H1 (cell line): Measurements from ENCODE around the gene TCERG1L. TPM values are rescaled to one million over a fixed set of nuclear protein-coding genes. Genes with fewer than 3 reads are reported as not detected.

ENCODE experiments used
- CTCF ChIA-PET: fragments of 300-600 bp; sonication (Branson Sonifier 250); formaldehyde crosslinking; loops from one replicate; lab custom pipeline; 2021; ENCODE audit not compliant: partially characterized antibody; lab: Charles Lee
- POLR2A ChIA-PET: fragments of 300-600 bp; sonication (Branson Sonifier 250); formaldehyde crosslinking; loops from one replicate; lab custom pipeline; 2021; ENCODE audit warnings: inconsistent platforms; ENCODE audit not compliant: partially characterized antibody; lab: Charles Lee
- DNase-seq, 2 experiments: peaks; one replicate each; pipeline versions ENCODE4 v3.0.0 to v3.0.0-alpha.2; 2010 to 2022; ENCODE audit warnings: low spot score in 2 of 2, low read depth in 1 of 2, mixed read lengths in 1 of 2
- FAIRE-seq: peaks from 2 replicates; lab custom pipeline; 2011; peaks lifted over from hg19 to GRCh38; lab: Jason Lieb, UNC
- H2AFZ ChIP-seq: 2 replicates; pipeline ENCODE4 v1.8.1; 2012; ENCODE audit warnings: low read length, inconsistent platforms
- H2AK5ac ChIP-seq: 2 replicates; pipeline ENCODE4 v1.6.1; 2013; ENCODE audit warnings: low read depth, low read length
- H2BK120ac ChIP-seq: replicated peaks from 2 replicates; pipeline ENCODE3; 2013; ENCODE audit warnings: low read depth, low read length, inconsistent platforms
- H2BK12ac ChIP-seq: 2 replicates; pipeline ENCODE4 v1.6.1; 2013; ENCODE audit warnings: low read depth, low read length
- H2BK15ac ChIP-seq: 2 replicates; pipeline ENCODE4 v1.6.1; 2013; ENCODE audit warnings: low read length
- H2BK20ac ChIP-seq: 2 replicates; pipeline ENCODE4 v1.6.1; 2013; ENCODE audit warnings: low read length
- H2BK5ac ChIP-seq: 2 replicates; pipeline ENCODE4 v1.6.1; 2013; ENCODE audit warnings: low read depth, low read length
- H3K14ac ChIP-seq: 2 replicates; pipeline ENCODE4 v1.6.1; 2013; ENCODE audit warnings: inconsistent platforms; ENCODE audit not compliant: insufficient read length
- H3K18ac ChIP-seq: 2 replicates; pipeline ENCODE4 v1.6.1; 2013; ENCODE audit warnings: low read length; ENCODE audit errors: extremely low read depth
- H3K23ac ChIP-seq: 2 replicates; pipeline ENCODE4 v1.6.1; 2013; ENCODE audit warnings: inconsistent platforms; ENCODE audit not compliant: insufficient read length
- H3K23me2 ChIP-seq: 2 replicates; pipeline ENCODE4 v1.6.1; 2013; ENCODE audit warnings: low read depth, low read length
- H3K27ac ChIP-seq: 2 replicates; pipeline ENCODE4 v1.6.1; 2011; ENCODE audit warnings: low read depth, low read length, inconsistent platforms
- H3K27me3 ChIP-seq, 4 experiments: replicated peaks in 1 of 4; 1 replicate in 1 of 4; 2 replicates in 3 of 4; pipeline versions ENCODE4 v1.6.1 to v1.8.1; 2011 to 2013; ENCODE audit warnings: low read length in 3 of 4, mild to moderate bottlenecking in 3 of 4, inconsistent platforms in 2 of 4, mixed read lengths in 2 of 4, moderate library complexity in 1 of 4; ENCODE audit not compliant: control insufficient read depth in 3 of 4, insufficient read depth in 3 of 4; ENCODE audit errors: extremely low read depth in 1 of 4
- H3K36me3 ChIP-seq, 4 experiments: 2 replicates each; pipeline versions ENCODE4 v1.6.1 to v1.8.1; 2011 to 2013; ENCODE audit warnings: mild to moderate bottlenecking in 4 of 4, low read length in 3 of 4, moderate library complexity in 2 of 4, control low read depth in 1 of 4, inconsistent platforms in 1 of 4; ENCODE audit not compliant: insufficient read depth in 4 of 4, control insufficient read depth in 2 of 4
- H3K4ac ChIP-seq: replicated peaks from 2 replicates; pipeline ENCODE3; 2013; ENCODE audit warnings: low read length, low read depth, mixed read lengths, inconsistent platforms; ENCODE audit not compliant: insufficient read length
- H3K4me1 ChIP-seq, 4 experiments: replicated peaks in 1 of 4; 1 replicate in 1 of 4; 2 replicates in 3 of 4; pipeline versions ENCODE4 v1.6.1 to v1.8.1; 2011 to 2013; ENCODE audit warnings: low read length in 3 of 4, inconsistent platforms in 2 of 4, mixed read lengths in 1 of 4; ENCODE audit not compliant: insufficient read depth in 4 of 4, control insufficient read depth in 3 of 4
- H3K4me2 ChIP-seq, 2 experiments: 2 replicates each; pipeline versions ENCODE4 v1.6.1 to v1.8.1; 2011 to 2013; ENCODE audit warnings: low read depth in 2 of 2, low read length in 2 of 2, control low read depth in 1 of 2, inconsistent platforms in 1 of 2, mild to moderate bottlenecking in 1 of 2; ENCODE audit not compliant: insufficient read depth in 1 of 2
- H3K4me3 ChIP-seq, 4 experiments: fragments of 200-600, 300-600 bp in 1 of 4; sonication (generic), shearing (Covaris generic), sonication (Bioruptor Twin) in 1 of 4; 2 replicates each; pipeline versions ENCODE4 v1.5.1 to v1.8.1; 2011 to 2016; ENCODE audit warnings: low read length in 4 of 4, low read depth in 3 of 4, control low read depth in 2 of 4, inconsistent platforms in 2 of 4, mild to moderate bottlenecking in 2 of 4, mixed read lengths in 1 of 4, moderate library complexity in 1 of 4; ENCODE audit not compliant: insufficient read depth in 2 of 4; ENCODE audit errors: extremely low read depth in 1 of 4
- H3K56ac ChIP-seq: replicated peaks from 2 replicates; pipeline ENCODE3; 2013; ENCODE audit warnings: low read depth, mild to moderate bottlenecking, mixed read lengths, low read length, inconsistent platforms; ENCODE audit not compliant: insufficient read length
- H3K79me1 ChIP-seq: 2 replicates; pipeline ENCODE4 v1.6.1; 2013; ENCODE audit warnings: low read depth, low read length, control low read depth
- H3K79me2 ChIP-seq, 2 experiments: 2 replicates each; pipeline versions ENCODE4 v1.6.1 to v1.8.1; 2012 to 2013; ENCODE audit warnings: low read length in 2 of 2, mild to moderate bottlenecking in 2 of 2, inconsistent platforms in 1 of 2; ENCODE audit not compliant: insufficient read depth in 2 of 2, control insufficient read depth in 1 of 2
- H3K9ac ChIP-seq, 4 experiments: replicated peaks in 1 of 4; 1 replicate in 1 of 4; 2 replicates in 3 of 4; pipeline versions ENCODE4 v1.6.1 to v1.8.1; 2011 to 2013; ENCODE audit warnings: low read depth in 3 of 4, low read length in 3 of 4, control low read depth in 2 of 4, mild to moderate bottlenecking in 2 of 4, moderate library complexity in 2 of 4, inconsistent platforms in 1 of 4; ENCODE audit errors: extremely low read depth in 1 of 4
- H3K9me3 ChIP-seq, 2 experiments: 2 replicates each; pipeline versions ENCODE4 v1.6.1 to v1.8.1; 2012 to 2013; ENCODE audit warnings: mild to moderate bottlenecking in 2 of 2, moderate library complexity in 2 of 2, control low read depth in 1 of 2, inconsistent platforms in 1 of 2, low read depth in 1 of 2, low read length in 1 of 2, mixed read lengths in 1 of 2; ENCODE audit not compliant: insufficient read depth in 2 of 2
- H4K20me1 ChIP-seq, 2 experiments: replicated peaks in 1 of 2; 2 replicates each; pipeline versions ENCODE3 to v1.8.1; 2011 to 2013; ENCODE audit warnings: inconsistent platforms in 2 of 2, low read length in 2 of 2, mild to moderate bottlenecking in 1 of 2; ENCODE audit not compliant: insufficient read depth in 2 of 2, control insufficient read depth in 1 of 2
- H4K5ac ChIP-seq: 2 replicates; pipeline ENCODE4 v1.6.1; 2013; ENCODE audit warnings: low read length, low read depth, mixed read lengths, inconsistent platforms; ENCODE audit not compliant: insufficient read length
- H4K8ac ChIP-seq: 2 replicates; pipeline ENCODE4 v1.8.0; 2013; ENCODE audit warnings: mild to moderate bottlenecking, moderate library complexity, low read length, inconsistent platforms; ENCODE audit not compliant: insufficient read depth; ENCODE audit errors: extremely low read depth
- H4K91ac ChIP-seq: replicated peaks from 2 replicates; pipeline ENCODE3; 2013; ENCODE audit warnings: low read length, mixed read lengths, inconsistent platforms; ENCODE audit not compliant: insufficient read length
- CREB1 ChIP-seq: IDR thresholded peaks from 2 replicates; pipeline ENCODE4 v1.6.1; 2012; ENCODE audit warnings: inconsistent platforms
- HDAC6 ChIP-seq: IDR thresholded peaks from one replicate; pipeline ENCODE4 v1.7.1; 2012; ENCODE audit warnings: low read depth, mild to moderate bottlenecking, inconsistent platforms, low read length, moderate library complexity
- PHF8 ChIP-seq: fragments of 200-600 bp; sonication (generic); conservative IDR thresholded peaks from 2 replicates; pipeline ENCODE4 v1.7.1; 2012; ENCODE audit warnings: low read depth, mild to moderate bottlenecking, inconsistent platforms, low read length, moderate library complexity
- SAP30 ChIP-seq: fragments of 300-600 bp; sonication (generic); IDR thresholded peaks from 2 replicates; pipeline ENCODE4 v1.7.1; 2012; ENCODE audit warnings: low read length, moderate library complexity, mild to moderate bottlenecking, inconsistent platforms; ENCODE audit not compliant: insufficient read depth, insufficient replicate concordance
- SRF ChIP-seq: IDR thresholded peaks from 2 replicates; pipeline ENCODE4 v1.6.1; 2011; ENCODE audit warnings: mild to moderate bottlenecking, low read depth, low read length, moderate library complexity
- USF2 ChIP-seq: IDR thresholded peaks from 2 replicates; pipeline ENCODE4 v1.6.1; 2011; ENCODE audit warnings: low read length, improper control_type of control experiment
- WGBS, 2 experiments: shearing (Covaris generic) in 1 of 2; methylation state at CpG; one replicate each; pipeline versions ENCODE4 v1.1.6 to v1.1.7; 2013 to 2015; ENCODE audit warnings: low lambda C conversion rate in 2 of 2, mixed read lengths in 2 of 2, inconsistent platforms in 1 of 2, low coverage in 1 of 2, missing lambda C conversion rate in 1 of 2; ENCODE audit not compliant: insufficient replicate concordance in 2 of 2, insufficient coverage in 1 of 2, insufficient read length in 1 of 2; ENCODE audit errors: extremely low coverage in 1 of 2, missing lambda C conversion rate in 1 of 2; 5-methylcytosine and 5-hydroxymethylcytosine counted together
- polyA plus RNA-seq, 7 experiments: library from polyadenylated mRNA; depleted of rRNA in 3 of 7; stranded (reverse) in 5 of 7; unstranded in 2 of 7; fragments of >200 nt in 5 of 7; fragments of 200-250 nt in 2 of 7; gene quantifications; 1 replicate in 5 of 7; 2 replicates in 1 of 7; 4 replicates in 1 of 7; pipeline versions ENCODE4 v1.2.1 to v1.2.3, GENCODE V29; 2011 to 2013; ENCODE audit warnings: missing spikeins in 2 of 7, mixed read lengths in 2 of 7
- total RNA-seq: library from RNA; stranded (reverse); fragmentation: NEBNext Ultra II Directional; extraction: Animal tissue kit (Norgen Biotek cat#: 25700); gene quantifications from 2 replicates; pipeline ENCODE4 v1.2.1, GENCODE V29; 2021
- TF ChIP-seq, protein P1 (sequence below), 3 experiments: IDR thresholded peaks; 1 replicate in 2 of 3; 2 replicates in 1 of 3; pipeline versions ENCODE4 v1.5.1 to v1.6.1; 2011; ENCODE audit warnings: low read length in 3 of 3, mild to moderate bottlenecking in 3 of 3, inconsistent platforms in 2 of 3, low read depth in 1 of 3, moderate library complexity in 1 of 3; ENCODE audit not compliant: insufficient read depth in 1 of 3; ENCODE audit errors: control extremely low read depth in 1 of 3

Gene TCERG1L
- total and polyA plus RNA-seq, 2 of the 8 experiments (the other 6 are each of a cell fraction or from before 2014, with no cell fraction given), result 3.9 to 6.9 TPM

GRCh38 chr10:131099028-131099726 lies 212.3 kb downstream of the TCERG1L start:
- Histone ChIP-seq H3K27me3 (no peaks in the 10 kb centered on the region), H3K9ac (no peak overlapping the region), H3K79me1 (no peaks in the 10 kb centered on the region), H3K27ac (no peak overlapping the region), H2AFZ (no peak overlapping the region), H3K4ac (no peak overlapping the region), H3K18ac (no peak overlapping the region), H3K9me3 (no peaks in the 10 kb centered on the region; a peak in 1 of 4 replicates), H4K5ac (no peak overlapping the region), H4K20me1 (no peaks in the 10 kb centered on the region), H3K79me2 (no peaks in the 10 kb centered on the region), H3K56ac (no peak overlapping the region), H3K23ac (no peak overlapping the region), H2BK5ac (no peak overlapping the region), H2BK12ac (no peak overlapping the region), H3K4me1 (peaks cover 0 to under 1% (median 0%) of the 10 kb centered on the region in 4 experiments; a peak in 3 of 7 replicates), H2BK15ac (no peak overlapping the region), H3K36me3 (no peaks in the 10 kb centered on the region), H2AK5ac (no peak overlapping the region), H3K14ac (no peak overlapping the region), H3K4me3 (no peak overlapping the region), H2BK20ac (no peak overlapping the region), H3K4me2 (no peak overlapping the region), H4K8ac (no peak overlapping the region), H4K91ac (no peak overlapping the region), H2BK120ac (no peak overlapping the region), H3K23me2 (no peaks in the 10 kb centered on the region)
- no peak for FAIRE-seq
- no peak for DNase-seq
- TF ChIP-seq SRF (no peak), SAP30 (no peak), HDAC6 (no peak), CREB1 (no peak), PHF8 (no peak), USF2 (no peak)
- TF ChIP-seq, protein P1, sequence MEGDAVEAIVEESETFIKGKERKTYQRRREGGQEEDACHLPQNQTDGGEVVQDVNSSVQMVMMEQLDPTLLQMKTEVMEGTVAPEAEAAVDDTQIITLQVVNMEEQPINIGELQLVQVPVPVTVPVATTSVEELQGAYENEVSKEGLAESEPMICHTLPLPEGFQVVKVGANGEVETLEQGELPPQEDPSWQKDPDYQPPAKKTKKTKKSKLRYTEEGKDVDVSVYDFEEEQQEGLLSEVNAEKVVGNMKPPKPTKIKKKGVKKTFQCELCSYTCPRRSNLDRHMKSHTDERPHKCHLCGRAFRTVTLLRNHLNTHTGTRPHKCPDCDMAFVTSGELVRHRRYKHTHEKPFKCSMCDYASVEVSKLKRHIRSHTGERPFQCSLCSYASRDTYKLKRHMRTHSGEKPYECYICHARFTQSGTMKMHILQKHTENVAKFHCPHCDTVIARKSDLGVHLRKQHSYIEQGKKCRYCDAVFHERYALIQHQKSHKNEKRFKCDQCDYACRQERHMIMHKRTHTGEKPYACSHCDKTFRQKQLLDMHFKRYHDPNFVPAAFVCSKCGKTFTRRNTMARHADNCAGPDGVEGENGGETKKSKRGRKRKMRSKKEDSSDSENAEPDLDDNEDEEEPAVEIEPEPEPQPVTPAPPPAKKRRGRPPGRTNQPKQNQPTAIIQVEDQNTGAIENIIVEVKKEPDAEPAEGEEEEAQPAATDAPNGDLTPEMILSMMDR (IDR thresholded peaks at IDR 0.05; ENCODE audit: control extremely low read depth in 1 of 3, insufficient read depth in 1 of 3, low read depth in 1 of 3, low read length in 3 of 3), result no peak
- CTCF ChIA-PET, result interaction anchor here (1.0 kb wide), 1 partner anchor 11 kb away, joined by 3 read pairs; no protein-coding TSS in a partner anchor
- POLR2A ChIA-PET, result no interaction called here
- WGBS, 2 experiments, result 98% methylated on average over 11 of the region's 11 CpGs; no CpG with 5 or more reads in 1 of the 2 experiments
